SK-N-MC (cell line): ENCODE results near the gene TNIK.

Experiments used
- EZH2 ChIP-seq: fragments of 200-600 bp; sonication (generic); IDR thresholded peaks from one replicate; pipeline ENCODE4 v1.6.1; 2017; ENCODE audit warnings: antibody characterized with exemption
- FOXP2 ChIP-seq: optimal IDR thresholded peaks from 2 replicates; pipeline ENCODE3; 2011; ENCODE audit warnings: mild to moderate bottlenecking, moderate library complexity; ENCODE audit not compliant: insufficient read depth; ENCODE audit errors: extremely low read length, control extremely low read depth
- POLR2AphosphoS5 ChIP-seq: IDR thresholded peaks from 2 replicates; pipeline ENCODE4 v1.6.1; 2012; ENCODE audit warnings: mild to moderate bottlenecking, low read depth, low read length, borderline replicate concordance

- TF ChIP-seq EZH2 (no peak), POLR2AphosphoS5 (no peak), FOXP2 (peak; percentile 38)
These were observed 261.3 kb downstream of the TNIK start for GRCh38 chr3:171198781-171199472.
